KMS-11 (cell line): ENCODE measurements around the gene SLC1A2.

Source experiments
- H2AFZ ChIP-seq: fragments of 200-600 bp; sonication (generic); 2 replicates; pipeline ENCODE4 v1.6.1; 2016; ENCODE audit warnings: antibody characterized with exemption, mixed run types, low read depth
- H3K27ac ChIP-seq: fragments of 200-600 bp; sonication (generic); 2 replicates; pipeline ENCODE4 v1.6.1; 2016; ENCODE audit warnings: mild to moderate bottlenecking, mixed run types
- H3K27me3 ChIP-seq: fragments of 200-600 bp; sonication (generic); 2 replicates; pipeline ENCODE4 v1.6.1; 2017; ENCODE audit warnings: mild to moderate bottlenecking, low read depth, mixed run types, moderate library complexity; ENCODE audit not compliant: insufficient read depth
- H3K36me3 ChIP-seq: fragments of 200-600 bp; sonication (generic); 2 replicates; pipeline ENCODE4 v1.6.1; 2017; ENCODE audit warnings: mild to moderate bottlenecking, mixed run types; ENCODE audit not compliant: insufficient read depth
- H3K4me1 ChIP-seq: fragments of 200-600 bp; sonication (generic); 2 replicates; pipeline ENCODE4 v1.6.1; 2016; ENCODE audit warnings: mild to moderate bottlenecking, low read depth, mixed run types; ENCODE audit not compliant: poor library complexity, severe bottlenecking
- H3K4me2 ChIP-seq: fragments of 200-600 bp; sonication (generic); 2 replicates; pipeline ENCODE4 v1.7.0; 2016; ENCODE audit warnings: mild to moderate bottlenecking, mixed run types
- H3K4me3 ChIP-seq: fragments of 200-600 bp; sonication (generic); IDR thresholded peaks from 2 replicates; pipeline ENCODE4 v1.6.1; 2017; ENCODE audit warnings: low read depth, low read length, mixed read lengths; ENCODE audit not compliant: insufficient read depth
- H3K79me2 ChIP-seq: fragments of 200-600 bp; sonication (generic); 2 replicates; pipeline ENCODE4 v1.6.1; 2016; ENCODE audit warnings: low read depth, mixed run types; ENCODE audit not compliant: insufficient read depth
- H3K9ac ChIP-seq: fragments of 200-600 bp; sonication (generic); 2 replicates; pipeline ENCODE4 v1.6.1; 2016; ENCODE audit warnings: mild to moderate bottlenecking, mixed run types
- H4K20me1 ChIP-seq: fragments of 200-600 bp; sonication (generic); 2 replicates; pipeline ENCODE4 v1.6.1; 2016; ENCODE audit warnings: mild to moderate bottlenecking, mixed run types; ENCODE audit not compliant: insufficient read depth
- CTCF ChIP-seq: fragments of 200-600 bp; sonication (generic); conservative IDR thresholded peaks from 2 replicates; pipeline ENCODE4 v1.6.1; 2017; ENCODE audit warnings: low read depth, mild to moderate bottlenecking, antibody characterized with exemption, low read length, moderate library complexity, mixed read lengths

Gene SLC1A2

DNA sequence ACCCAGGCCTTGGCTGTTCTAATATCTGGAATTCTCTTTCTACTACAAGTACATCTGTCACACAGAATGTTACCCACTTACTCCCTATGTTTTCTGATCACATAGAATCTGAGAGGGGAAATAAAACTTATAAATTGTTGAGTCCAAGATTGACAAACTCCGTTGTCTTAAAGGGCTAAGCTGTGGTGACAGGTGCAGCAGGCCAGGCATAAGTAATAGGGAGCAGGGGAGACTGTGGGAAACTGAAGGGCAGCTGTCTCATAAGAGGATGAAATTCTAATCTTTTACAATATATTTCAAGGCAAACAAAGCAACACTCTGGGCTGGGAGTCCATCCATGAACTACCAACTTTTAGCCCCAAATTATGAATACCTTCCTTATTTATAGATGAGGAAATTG lies 133.9 kb downstream of the SLC1A2 start:
- Histone ChIP-seq H3K36me3 (no peaks in the 10 kb centered on the region), H3K79me2 (no peaks in the 10 kb centered on the region), H3K27ac (no peak overlapping the region), H3K4me1 (peaks cover 5% of the 10 kb centered on the region), H4K20me1 (no peaks in the 10 kb centered on the region), H2AFZ (no peak overlapping the region), H3K9ac (no peak overlapping the region), H3K27me3 (no peaks in the 10 kb centered on the region), H3K4me3 (no peak overlapping the region), H3K4me2 (no peak overlapping the region)
- TF ChIP-seq CTCF = no peak

- H4K20me1 ChIP-seq = no peaks in the 10 kb centered on the region
- no peaks in the 10 kb centered on the region for H3K27me3 ChIP-seq
- no peaks in the 10 kb centered on the region for H3K36me3 ChIP-seq
- H3K4me2 ChIP-seq = no peak overlapping the region
- no peak overlapping the region for H3K9ac ChIP-seq
- H3K4me3 ChIP-seq = no peak overlapping the region
- H3K4me1 ChIP-seq = no peaks in the 10 kb centered on the region
- no peak overlapping the region for H2AFZ ChIP-seq
- no peak for TF ChIP-seq CTCF
- H3K27ac ChIP-seq = no peak overlapping the region
- no peaks in the 10 kb centered on the region for H3K79me2 ChIP-seq
Measured at GRCh38 chr11:35282221-35282882, 137.0 kb downstream of the SLC1A2 start.

DNA sequence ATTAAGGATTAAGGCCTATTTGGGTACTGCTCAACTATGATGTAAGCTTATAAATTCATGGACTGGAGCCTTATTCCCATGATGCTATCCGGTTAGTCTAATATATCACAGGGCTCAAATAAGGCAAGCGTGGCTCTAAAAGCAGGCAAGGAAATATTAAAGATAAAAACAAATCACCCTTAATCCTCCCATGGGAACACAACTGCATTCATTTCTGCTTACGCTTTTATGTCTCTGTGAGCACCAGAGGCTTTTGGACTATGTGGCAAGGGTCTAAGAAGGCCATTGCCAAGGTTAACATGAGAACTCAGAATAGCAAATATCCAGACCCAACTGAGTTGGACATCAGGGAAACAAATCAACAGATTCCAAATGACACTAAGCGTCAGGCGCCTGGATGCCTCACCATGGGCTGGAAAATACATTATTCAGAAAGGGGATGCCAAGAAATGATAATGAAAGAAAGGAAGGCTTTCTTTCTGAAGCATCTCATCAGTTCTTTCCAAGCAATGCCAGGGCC lies 138.1 kb downstream of the SLC1A2 start:
- Histone ChIP-seq H3K27me3 (no peaks in the 10 kb centered on the region), H3K36me3 (no peaks in the 10 kb centered on the region), H3K4me3 (no peak overlapping the region), H4K20me1 (no peaks in the 10 kb centered on the region), H3K79me2 (no peaks in the 10 kb centered on the region), H3K4me1 (no peaks in the 10 kb centered on the region), H3K4me2 (no peak overlapping the region), H3K27ac (no peak overlapping the region), H2AFZ (no peak overlapping the region), H3K9ac (no peak overlapping the region)
- no peak for TF ChIP-seq CTCF

DNA sequence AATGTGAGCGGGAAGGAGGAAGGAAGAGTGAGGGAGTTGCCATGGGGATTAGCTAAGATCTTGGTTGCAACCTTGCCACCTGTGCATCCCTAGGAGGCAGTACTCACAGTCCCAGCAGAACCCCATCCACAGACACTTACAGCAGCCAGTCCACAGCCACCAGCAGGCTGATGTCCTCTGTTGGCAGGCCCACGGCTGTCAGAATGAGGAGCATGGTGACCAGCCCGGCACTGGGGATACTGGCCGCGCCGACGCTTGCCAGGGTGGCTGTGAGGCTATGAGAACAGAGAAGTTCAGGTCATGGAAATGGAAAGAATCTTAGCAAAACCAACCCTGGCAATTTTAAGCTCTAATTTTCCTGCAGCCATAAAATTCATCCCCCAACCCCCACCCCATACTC lies 138.6 kb downstream of the SLC1A2 start:
- TF ChIP-seq CTCF = no peak

More for the DNA sequence above, 138.6 kb downstream of the SLC1A2 start:
- Histone ChIP-seq H3K4me1 (no peaks in the 10 kb centered on the region), H3K79me2 (no peaks in the 10 kb centered on the region), H3K9ac (no peak overlapping the region), H4K20me1 (no peaks in the 10 kb centered on the region), H3K36me3 (no peaks in the 10 kb centered on the region), H2AFZ (no peak overlapping the region), H3K27ac (no peak overlapping the region), H3K4me3 (no peak overlapping the region), H3K4me2 (no peak overlapping the region), H3K27me3 (no peaks in the 10 kb centered on the region)
